H9 (cell line): Measurements from ENCODE around the gene ATP6V0E1. TPM values are rescaled to one million over a fixed set of nuclear protein-coding genes. Genes with fewer than 3 reads are reported as not detected.

ENCODE experiments used
- DNase-seq: peaks from one replicate; pipeline ENCODE4 v3.0.0-alpha.2; 2017
- H2AFZ ChIP-seq: one replicate; pipeline ENCODE4 v1.6.1; 2013; ENCODE audit warnings: mild to moderate bottlenecking, low read length, control low read depth, moderate library complexity
- H2AK5ac ChIP-seq: 2 replicates; pipeline ENCODE4 v1.6.1; 2013; ENCODE audit warnings: low read length, control low read depth, mixed read lengths; ENCODE audit not compliant: insufficient read length
- H2BK120ac ChIP-seq: one replicate; pipeline ENCODE4 v1.6.1; 2013; ENCODE audit warnings: low read depth, mild to moderate bottlenecking, low read length, control low read depth, inconsistent platforms; ENCODE audit not compliant: poor library complexity, severe bottlenecking
- H2BK12ac ChIP-seq: 2 replicates; pipeline ENCODE4 v1.6.1; 2013; ENCODE audit warnings: low read length, control low read depth, mixed read lengths, low read depth; ENCODE audit not compliant: insufficient read length
- H2BK15ac ChIP-seq: 2 replicates; pipeline ENCODE4 v1.6.1; 2013; ENCODE audit warnings: low read depth, low read length, control low read depth
- H2BK20ac ChIP-seq: one replicate; pipeline ENCODE4 v1.6.1; 2013; ENCODE audit warnings: low read depth, mild to moderate bottlenecking, low read length, control low read depth, inconsistent platforms; ENCODE audit not compliant: poor library complexity, severe bottlenecking
- H2BK5ac ChIP-seq: 2 replicates; pipeline ENCODE4 v1.6.1; 2013; ENCODE audit warnings: low read length, control low read depth, mixed read lengths; ENCODE audit not compliant: insufficient read length
- H3K14ac ChIP-seq: 2 replicates; pipeline ENCODE4 v1.6.1; 2013; ENCODE audit warnings: low read length, control low read depth; ENCODE audit not compliant: insufficient read depth
- H3K18ac ChIP-seq: 2 replicates; pipeline ENCODE4 v1.6.1; 2013; ENCODE audit warnings: low read depth, mild to moderate bottlenecking, mixed read lengths, low read length, control low read depth; ENCODE audit not compliant: insufficient read length
- H3K23ac ChIP-seq: 2 replicates; pipeline ENCODE4 v1.6.1; 2013; ENCODE audit warnings: low read length, control low read depth, mixed read lengths, low read depth; ENCODE audit not compliant: insufficient read length
- H3K23me2 ChIP-seq: 2 replicates; pipeline ENCODE4 v1.6.1; 2013; ENCODE audit warnings: low read depth, mild to moderate bottlenecking, mixed read lengths, low read length, control low read depth; ENCODE audit not compliant: insufficient read length, poor library complexity, severe bottlenecking
- H3K27ac ChIP-seq: 2 replicates; pipeline ENCODE4 v1.5.1; 2013; ENCODE audit warnings: low read length, control low read depth, mixed read lengths, low read depth; ENCODE audit not compliant: insufficient read length
- H3K27me3 ChIP-seq: 2 replicates; pipeline ENCODE4 v1.6.1; 2013; ENCODE audit warnings: low read length, control low read depth, inconsistent platforms; ENCODE audit not compliant: insufficient read depth
- H3K4ac ChIP-seq: 2 replicates; pipeline ENCODE4 v1.6.1; 2013; ENCODE audit warnings: low read depth, mild to moderate bottlenecking, control low read depth, inconsistent platforms, low read length, moderate library complexity
- H3K4me1 ChIP-seq: 2 replicates; pipeline ENCODE4 v1.6.1; 2013; ENCODE audit warnings: low read length, control low read depth, inconsistent platforms; ENCODE audit not compliant: insufficient read depth
- H3K4me2 ChIP-seq: 2 replicates; pipeline ENCODE4 v1.6.1; 2013; ENCODE audit warnings: low read length, control low read depth, mixed read lengths; ENCODE audit not compliant: insufficient read length, insufficient read depth
- H3K56ac ChIP-seq: 2 replicates; pipeline ENCODE4 v1.6.1; 2013; ENCODE audit warnings: low read depth, mild to moderate bottlenecking, mixed read lengths, low read length, control low read depth; ENCODE audit not compliant: insufficient read length
- H3K79me1 ChIP-seq: 2 replicates; pipeline ENCODE4 v1.6.1; 2013; ENCODE audit warnings: low read depth, mild to moderate bottlenecking, moderate library complexity, low read length, control low read depth, inconsistent platforms; ENCODE audit not compliant: insufficient read depth, poor library complexity, severe bottlenecking
- H3K79me2 ChIP-seq: 2 replicates; pipeline ENCODE4 v1.6.1; 2013; ENCODE audit warnings: low read length, control low read depth, inconsistent platforms; ENCODE audit not compliant: insufficient read depth
- H3K9ac ChIP-seq: 2 replicates; pipeline ENCODE4 v1.6.1; 2013; ENCODE audit warnings: low read length, control low read depth, mixed read lengths; ENCODE audit not compliant: insufficient read length; ENCODE audit errors: extremely low read depth
- H3K9me3 ChIP-seq: one replicate; pipeline ENCODE4 v1.6.1; 2013; ENCODE audit warnings: low read depth, low read length, inconsistent platforms; ENCODE audit not compliant: control insufficient read depth
- H3T11ph ChIP-seq: one replicate; pipeline ENCODE4 v1.6.1; 2013; ENCODE audit warnings: mild to moderate bottlenecking, low read length, control low read depth, inconsistent platforms
- H4K20me1 ChIP-seq: one replicate; pipeline ENCODE4 v1.6.1; 2013; ENCODE audit not compliant: control insufficient read depth, insufficient read length, insufficient read depth
- H4K5ac ChIP-seq: 2 replicates; pipeline ENCODE4 v1.6.1; 2013; ENCODE audit warnings: low read depth, mild to moderate bottlenecking, mixed read lengths, low read length, control low read depth; ENCODE audit not compliant: insufficient read length
- H4K8ac ChIP-seq: replicated peaks from 2 replicates; pipeline ENCODE4 v1.6.1; 2013; ENCODE audit warnings: low read length, control low read depth, mixed read lengths, low read depth; ENCODE audit not compliant: insufficient read length
- H4K91ac ChIP-seq: 2 replicates; pipeline ENCODE4 v1.6.1; 2013; ENCODE audit warnings: low read depth, mild to moderate bottlenecking, moderate library complexity, mixed read lengths, low read length, control low read depth; ENCODE audit not compliant: insufficient read length
- H3K27ac Mint-ChIP-seq, 3 experiments: 2 replicates in 2 of 3; 3 replicates in 1 of 3; pipeline ENCODE4 v1.8.0; 2020 to 2021; ENCODE audit warnings: mixed read lengths in 3 of 3, mild to moderate bottlenecking in 1 of 3, moderate library complexity in 1 of 3
- H3K27me3 Mint-ChIP-seq: 2 replicates; pipeline ENCODE4 v1.8.0; 2021; ENCODE audit warnings: low read depth, mild to moderate bottlenecking, moderate library complexity, mixed read lengths
- H3K36me3 Mint-ChIP-seq, 3 experiments: 2 replicates in 2 of 3; 3 replicates in 1 of 3; pipeline ENCODE4 v1.8.0; 2020 to 2021; ENCODE audit warnings: low read depth in 3 of 3, mixed read lengths in 3 of 3; ENCODE audit not compliant: insufficient read depth in 1 of 3
- H3K4me1 Mint-ChIP-seq, 2 experiments: 2 replicates each; pipeline ENCODE4 v1.8.0; 2020; ENCODE audit warnings: mixed read lengths in 2 of 2
- H3K4me3 Mint-ChIP-seq, 2 experiments: 2 replicates in 1 of 2; 3 replicates in 1 of 2; pipeline ENCODE4 v1.8.0; 2020 to 2021; ENCODE audit warnings: mild to moderate bottlenecking in 2 of 2, mixed read lengths in 2 of 2, moderate library complexity in 1 of 2
- H3K9me3 Mint-ChIP-seq, 2 experiments: 2 replicates in 1 of 2; 3 replicates in 1 of 2; pipeline ENCODE4 v1.8.0; 2020; ENCODE audit warnings: mild to moderate bottlenecking in 2 of 2, mixed read lengths in 2 of 2, moderate library complexity in 1 of 2
- CTCF ChIP-seq: fragments of 200-600 bp; sonication (generic); conservative IDR thresholded peaks from 3 replicates; pipeline ENCODE4 v1.8.0; 2021; ENCODE audit warnings: antibody characterized with exemption, mild to moderate bottlenecking
- WGBS: extraction: QIAGEN DNeasy Blood & Tissue Kit; methylation state at CpG from one replicate; pipeline ENCODE4 v1.1.7; 2013; ENCODE audit warnings: missing lambda C conversion rate, low lambda C conversion rate, mixed read lengths; ENCODE audit not compliant: insufficient read length; ENCODE audit errors: extremely low coverage; 5-methylcytosine and 5-hydroxymethylcytosine counted together
- total RNA-seq: library from RNA; stranded (reverse); gene quantifications from 2 replicates; pipeline ENCODE4 v1.2.1, GENCODE V29; 2021

The ATP6V0E1 gene
- total RNA-seq, 1 experiment from 2014 or later = 101 TPM

DNA sequence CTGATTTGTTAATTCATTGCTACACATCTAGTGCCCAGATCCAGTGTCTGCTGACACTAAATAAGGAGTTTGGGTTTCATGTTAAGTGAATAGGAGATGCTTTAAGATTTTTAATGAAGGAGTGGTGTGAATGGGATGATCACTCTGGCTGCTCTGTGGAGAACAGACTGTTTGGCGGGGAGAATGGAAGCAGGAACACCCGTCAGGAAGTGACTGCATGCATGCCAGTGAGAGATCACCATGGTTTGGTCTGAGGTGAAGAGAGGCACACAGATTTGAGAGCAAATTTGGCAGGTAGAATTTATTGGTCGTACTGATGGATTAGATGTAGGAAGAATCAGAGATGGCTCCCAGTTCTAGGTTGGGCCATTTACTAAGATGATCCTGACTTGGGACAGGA is 19.8 kb downstream of the ATP6V0E1 start:
- peaks cover 13 to 20% of the 10 kb centered on the region in 2 experiments; a peak in 3 of 4 replicates for H3K4me1 Mint-ChIP-seq
- Histone ChIP-seq H3K9ac (no peak overlapping the region), H3K14ac (no peak overlapping the region), H2AK5ac (no peak overlapping the region), H3K23ac (no peak overlapping the region), H3K4me2 (no peak overlapping the region), H4K91ac (no peak overlapping the region), H3K27ac (no peak overlapping the region), H3K4ac (no peak overlapping the region), H2BK12ac (no peak overlapping the region), H2BK20ac (no peak overlapping the region), H4K20me1 (no peaks in the 10 kb centered on the region), H3K9me3 (no peaks in the 10 kb centered on the region), H3K18ac (no peak overlapping the region), H2BK120ac (no peak overlapping the region), H3K23me2 (no peaks in the 10 kb centered on the region), H3K27me3 (no peaks in the 10 kb centered on the region), H3K4me1 (no peaks in the 10 kb centered on the region), H3K79me2 (no peaks in the 10 kb centered on the region; the same call in 1 of the 2 replicates), H3T11ph (no peak overlapping the region), H2BK15ac (no peak overlapping the region), H3K79me1 (no peaks in the 10 kb centered on the region), H2AFZ (no peak overlapping the region), H3K56ac (no peak overlapping the region), H2BK5ac (no peak overlapping the region), H4K5ac (no peak overlapping the region), H4K8ac (no peak overlapping the region)
- H3K27ac Mint-ChIP-seq = no peak overlapping the region
- no peak for DNase-seq
- H3K36me3 Mint-ChIP-seq = peaks cover 0 to 9% (median 0%) of the 10 kb centered on the region in 3 experiments; a peak in 2 of 7 replicates
- H3K27me3 Mint-ChIP-seq = no peaks in the 10 kb centered on the region
- H3K4me3 Mint-ChIP-seq = no peak overlapping the region
- no peaks in the 10 kb centered on the region for H3K9me3 Mint-ChIP-seq
- TF ChIP-seq CTCF = no peak
- WGBS = no CpG with 5 or more reads among the region's 3 CpGs
